ENCODE measurements around the gene GPR6. TPM values are rescaled to one million over a fixed set of nuclear protein-coding genes. Genes with fewer than 3 reads are reported as not detected.

GPR6 gene, protein sequence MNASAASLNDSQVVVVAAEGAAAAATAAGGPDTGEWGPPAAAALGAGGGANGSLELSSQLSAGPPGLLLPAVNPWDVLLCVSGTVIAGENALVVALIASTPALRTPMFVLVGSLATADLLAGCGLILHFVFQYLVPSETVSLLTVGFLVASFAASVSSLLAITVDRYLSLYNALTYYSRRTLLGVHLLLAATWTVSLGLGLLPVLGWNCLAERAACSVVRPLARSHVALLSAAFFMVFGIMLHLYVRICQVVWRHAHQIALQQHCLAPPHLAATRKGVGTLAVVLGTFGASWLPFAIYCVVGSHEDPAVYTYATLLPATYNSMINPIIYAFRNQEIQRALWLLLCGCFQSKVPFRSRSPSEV
- total RNA-seq (not detected), polyA plus RNA-seq (not detected)

- H3K9me3 ChIP-seq = no peaks in the 10 kb centered on the region
- WGBS, 2 donors = 6 to 10% methylated on average over 50 of the region's 50 CpGs
- DNase-seq = no peak
Observed at GRCh38 chr6:109978174-109979032, at the start of gene GPR6. GPR6 (plus strand) TSS chr6:109978311; CDS start chr6:109979113, 802 bp downstream.

DNA sequence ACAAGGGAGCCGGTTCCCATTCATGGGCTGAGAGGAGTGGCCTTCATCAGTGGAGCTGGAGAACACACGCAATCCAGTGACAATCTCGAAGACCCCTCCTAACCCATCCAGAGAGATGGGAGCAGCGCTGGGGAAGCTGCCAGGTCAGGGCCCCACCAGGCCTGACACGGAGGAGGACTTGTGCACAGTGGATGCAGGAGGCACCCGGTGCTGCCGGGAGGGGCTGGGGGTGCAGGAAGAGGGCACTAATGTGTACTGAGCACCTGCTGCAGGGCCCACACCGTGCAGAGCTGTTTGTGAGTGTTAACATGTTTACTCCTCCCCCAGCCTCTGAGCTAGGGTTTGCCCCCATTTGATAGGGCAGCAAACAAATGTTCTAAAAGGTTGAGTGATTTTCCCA is 43.8 kb upstream of the GPR6 start:
- intact Hi-C loops (cut with DNase I) = no loop called here
- no peaks in the 10 kb centered on the region for H3K36me3 ChIP-seq
- H3K4me3 ChIP-seq = no peak overlapping the region
- DNase-seq = no peak
- no peaks in the 10 kb centered on the region for H3K27me3 ChIP-seq
- no peak overlapping the region for H3K27ac ChIP-seq
- TF ChIP-seq POLR2AphosphoS5 (IDR thresholded peaks at IDR 0.05) (no peak), POLR2A (IDR thresholded peaks at IDR 0.05) (no peak), EP300 (IDR thresholded peaks at IDR 0.05) (no peak)
- TF ChIP-seq, protein P1, sequence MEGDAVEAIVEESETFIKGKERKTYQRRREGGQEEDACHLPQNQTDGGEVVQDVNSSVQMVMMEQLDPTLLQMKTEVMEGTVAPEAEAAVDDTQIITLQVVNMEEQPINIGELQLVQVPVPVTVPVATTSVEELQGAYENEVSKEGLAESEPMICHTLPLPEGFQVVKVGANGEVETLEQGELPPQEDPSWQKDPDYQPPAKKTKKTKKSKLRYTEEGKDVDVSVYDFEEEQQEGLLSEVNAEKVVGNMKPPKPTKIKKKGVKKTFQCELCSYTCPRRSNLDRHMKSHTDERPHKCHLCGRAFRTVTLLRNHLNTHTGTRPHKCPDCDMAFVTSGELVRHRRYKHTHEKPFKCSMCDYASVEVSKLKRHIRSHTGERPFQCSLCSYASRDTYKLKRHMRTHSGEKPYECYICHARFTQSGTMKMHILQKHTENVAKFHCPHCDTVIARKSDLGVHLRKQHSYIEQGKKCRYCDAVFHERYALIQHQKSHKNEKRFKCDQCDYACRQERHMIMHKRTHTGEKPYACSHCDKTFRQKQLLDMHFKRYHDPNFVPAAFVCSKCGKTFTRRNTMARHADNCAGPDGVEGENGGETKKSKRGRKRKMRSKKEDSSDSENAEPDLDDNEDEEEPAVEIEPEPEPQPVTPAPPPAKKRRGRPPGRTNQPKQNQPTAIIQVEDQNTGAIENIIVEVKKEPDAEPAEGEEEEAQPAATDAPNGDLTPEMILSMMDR (IDR thresholded peaks at IDR 0.05) = no peak
- no peaks in the 10 kb centered on the region for H3K9me3 ChIP-seq
- H3K4me1 ChIP-seq = no peaks in the 10 kb centered on the region
- WGBS, 2 donors = 87 to 88% methylated on average over 8 of the region's 8 CpGs

More at GRCh38 chr6:109978174-109979032, at the start of gene GPR6:
- Histone ChIP-seq H3K4me3 (no peak within 1 kb of the TSS), H3K27me3 (peaks cover 11 to 46% (median 31%) of the 10 kb centered on the region in 3 donors), H3K36me3 (no peaks in the 10 kb centered on the region), H3K27ac (no peak within 1 kb of the TSS), H3K4me1 (no peaks in the 10 kb centered on the region)
- intact Hi-C loops (cut with DNase I) = no loop called here
- no peak for TF ChIP-seq EP300 (IDR thresholded peaks at IDR 0.05)

DNA sequence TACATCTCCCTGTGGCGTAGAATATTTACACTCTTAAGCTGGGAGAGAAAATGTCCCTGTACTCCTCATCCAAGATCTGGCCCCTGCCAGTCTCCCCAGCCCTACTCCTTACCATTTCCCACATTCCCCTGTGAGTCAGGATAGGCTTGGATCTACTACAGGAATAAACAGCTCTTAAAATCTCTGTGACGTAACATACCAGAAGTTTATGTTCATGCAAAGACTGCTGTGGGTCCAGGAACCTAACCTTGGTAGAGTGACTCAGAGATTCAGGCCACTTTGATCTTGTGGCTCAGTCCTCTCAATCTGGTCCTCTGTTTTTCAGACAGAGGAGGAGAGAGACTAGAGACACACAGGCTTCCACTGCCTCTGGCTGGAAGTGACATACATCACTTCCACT is 38.5 kb upstream of the GPR6 start:
- TF ChIP-seq, protein P1 (IDR thresholded peaks at IDR 0.05) = no peak
- no peak for TF ChIP-seq POLR2A (IDR thresholded peaks at IDR 0.05)
- TF ChIP-seq POLR2AphosphoS5 (IDR thresholded peaks at IDR 0.05) = no peak
- no peak for TF ChIP-seq EP300 (IDR thresholded peaks at IDR 0.05)
- H3K9me3 ChIP-seq = no peaks in the 10 kb centered on the region
- no peak overlapping the region for H3K27ac ChIP-seq
- no peaks in the 10 kb centered on the region for H3K36me3 ChIP-seq
- intact Hi-C loops (cut with DNase I) = no loop called here
- no peak overlapping the region for H3K4me3 ChIP-seq
- no peaks in the 10 kb centered on the region for H3K27me3 ChIP-seq
- 83 to 92% methylated on average over 2 of the region's 2 CpGs for WGBS, 2 donors
- H3K4me1 ChIP-seq = no peaks in the 10 kb centered on the region
- DNase-seq = no peak

- Histone ChIP-seq H3K9me3 (no peaks in the 10 kb centered on the region), H3K27ac (no peak overlapping the region), H3K4me3 (no peak overlapping the region), H3K36me3 (no peaks in the 10 kb centered on the region), H3K27me3 (no peaks in the 10 kb centered on the region), H3K4me1 (no peaks in the 10 kb centered on the region)
- TF ChIP-seq POLR2AphosphoS5 (IDR thresholded peaks at IDR 0.05) = no peak
- TF ChIP-seq POLR2A (IDR thresholded peaks at IDR 0.05) = no peak
- TF ChIP-seq, protein P1 (IDR thresholded peaks at IDR 0.05) = no peak
- TF ChIP-seq EP300 (IDR thresholded peaks at IDR 0.05) = no peak
- DNase-seq = no peak
- intact Hi-C loops (cut with DNase I) = no loop called here
- 78 to 88% methylated on average over 4 of the region's 4 CpGs for WGBS, 2 donors
Observed at GRCh38 chr6:109944448-109944847, 33.7 kb upstream of the GPR6 start.

GRCh38 chr6:109945091-109945490 is 33.0 kb upstream of the GPR6 start:
- no peak for DNase-seq

More at GRCh38 chr6:109945091-109945490, 33.0 kb upstream of the GPR6 start:
- H3K27ac ChIP-seq = no peak overlapping the region
- H3K36me3 ChIP-seq = no peaks in the 10 kb centered on the region
- H3K27me3 ChIP-seq = no peaks in the 10 kb centered on the region
- intact Hi-C loops (cut with DNase I) = no loop called here
- no peaks in the 10 kb centered on the region for H3K9me3 ChIP-seq
- H3K4me3 ChIP-seq = no peak overlapping the region
- TF ChIP-seq EP300 (IDR thresholded peaks at IDR 0.05) = no peak
- no peak for TF ChIP-seq POLR2AphosphoS5 (IDR thresholded peaks at IDR 0.05)
- no peak for TF ChIP-seq POLR2A (IDR thresholded peaks at IDR 0.05)
- TF ChIP-seq, protein P1 (IDR thresholded peaks at IDR 0.05) = no peak
- no peaks in the 10 kb centered on the region for H3K4me1 ChIP-seq

Measured in sigmoid colon (tissue), 7 donors.